HepG2 (cell line): Measurements from ENCODE around the gene ZFP36L2. TPM values are rescaled to one million over a fixed set of nuclear protein-coding genes. Genes with fewer than 3 reads are reported as not detected.
A peak's percentile ranks its signal among the peaks of the same experiment; 100 is the strongest.

Experiments
- ATAC-seq: fragments of 200-7000 bp; cut with Tn5 transposase; 3 replicates; pipeline ENCODE4 v1.9.1; 2020; ENCODE audit warnings: mild to moderate bottlenecking, moderate library complexity
- BruUV-seq: library from RNA; stranded (reverse); fragments of 400-500 nt; replicated peaks from 2 replicates; lab custom pipeline; 2021; lab: Mats Ljungman, UMichigan
- CTCF ChIA-PET: fragments of 300-600 bp; formaldehyde crosslinking; extraction: SDS; loops from one replicate; lab custom pipeline; 2021; ENCODE audit warnings: low total read pairs, inconsistent platforms, low intra/inter-chr PET ratio; lab: Yijun Ruan, JAX
- POLR2A ChIA-PET: fragments of 350-600 bp; sonication (Branson Sonifier 250); formaldehyde crosslinking; loops from one replicate; lab custom pipeline; 2020; ENCODE audit warnings: antibody characterized with exemption, inconsistent platforms; lab: Yijun Ruan, JAX
- DNase-seq: peaks from one replicate; pipeline ENCODE4 v3.0.0-alpha.2; 2015; ENCODE audit warnings: low spot score
- FAIRE-seq: peaks from 3 replicates; lab custom pipeline; 2011; peaks lifted over from hg19 to GRCh38; lab: Jason Lieb, UNC
- H2AFZ ChIP-seq: one replicate; pipeline ENCODE4 v1.6.1; 2011; ENCODE audit warnings: low read length, inconsistent platforms
- H3K27ac ChIP-seq: fragments of 300-600 bp; 3 replicates; pipeline ENCODE4 v1.8.0; 2011; ENCODE audit warnings: mixed run types, mild to moderate bottlenecking, mixed read lengths, low read length, inconsistent platforms; ENCODE audit not compliant: insufficient read depth; ENCODE audit errors: extremely low read length
- H3K27me3 ChIP-seq, 2 experiments: fragments of 200-600 bp in 1 of 2; 2 replicates in 1 of 2; 3 replicates in 1 of 2; pipeline versions ENCODE4 v1.6.0 to v1.8.0; 2011; ENCODE audit warnings: low read length in 2 of 2, mild to moderate bottlenecking in 2 of 2, moderate library complexity in 2 of 2, inconsistent platforms in 1 of 2; ENCODE audit not compliant: insufficient read depth in 2 of 2, control insufficient read depth in 1 of 2
- H3K36me3 ChIP-seq, 2 experiments: fragments of 200-600 bp in 1 of 2; replicated peaks in 1 of 2; 2 replicates in 1 of 2; 3 replicates in 1 of 2; pipeline versions ENCODE4 v1.5.1 to v1.8.0; 2011; ENCODE audit warnings: low read length in 2 of 2, inconsistent platforms in 1 of 2; ENCODE audit not compliant: insufficient read depth in 2 of 2, control insufficient read depth in 1 of 2
- H3K4me1 ChIP-seq: 2 replicates; pipeline ENCODE4 v1.5.1; 2012; ENCODE audit warnings: low read length, inconsistent platforms; ENCODE audit not compliant: insufficient read depth
- H3K4me2 ChIP-seq: 2 replicates; pipeline ENCODE4 v1.6.0; 2011; ENCODE audit warnings: low read depth, low read length, inconsistent platforms
- H3K4me3 ChIP-seq, 3 experiments: fragments of 200-600 bp in 1 of 3; sonication (generic), shearing (Covaris generic) in 1 of 3; replicated peaks in 1 of 3; 2 replicates each; pipeline ENCODE4 v1.5.1; 2011 to 2016; ENCODE audit warnings: low read length in 3 of 3, inconsistent platforms in 2 of 3, low read depth in 2 of 3, mild to moderate bottlenecking in 2 of 3, control low read depth in 1 of 3, mixed read lengths in 1 of 3; ENCODE audit not compliant: insufficient read depth in 1 of 3
- H3K79me2 ChIP-seq: one replicate; pipeline ENCODE4 v1.6.1; 2011; ENCODE audit warnings: low read length, inconsistent platforms; ENCODE audit not compliant: insufficient read depth
- H3K9ac ChIP-seq: 2 replicates; pipeline ENCODE4 v1.6.0; 2011; ENCODE audit warnings: mild to moderate bottlenecking, low read depth, low read length, inconsistent platforms; ENCODE audit not compliant: insufficient read depth
- H3K9me3 ChIP-seq: 2 replicates; pipeline ENCODE4 v1.5.1; 2012; ENCODE audit warnings: mild to moderate bottlenecking, low read length
- H4K20me1 ChIP-seq: 2 replicates; pipeline ENCODE4 v1.6.0; 2011; ENCODE audit warnings: inconsistent platforms, mild to moderate bottlenecking, low read length, moderate library complexity; ENCODE audit not compliant: insufficient read depth
- CEBPG ChIP-seq: IDR thresholded peaks from 2 replicates; pipeline ENCODE4 v1.6.1; 2016
- KDM1A ChIP-seq: IDR thresholded peaks from 2 replicates; pipeline ENCODE4 v1.6.1; 2016; ENCODE audit warnings: missing compliant biosample characterization
- MTA3 ChIP-seq: sonication (generic); formaldehyde crosslinking; IDR thresholded peaks from 2 replicates; pipeline ENCODE4 v1.4.0; 2020; ENCODE audit warnings: missing genetic modification reagents
- RBM39 ChIP-seq: fragments of 200-400 bp; formaldehyde crosslinking; IDR thresholded peaks from one replicate; pipeline ENCODE4 v1.6.1; 2018; ENCODE audit warnings: antibody characterized with exemption, mild to moderate bottlenecking, low read depth, low read length; ENCODE audit not compliant: poor library complexity, severe bottlenecking
- SNAPC5 ChIP-seq: sonication (generic); formaldehyde crosslinking; IDR thresholded peaks from 2 replicates; pipeline ENCODE4 v1.8.1; 2023; ENCODE audit warnings: mild to moderate bottlenecking, missing genetic modification reagents, borderline replicate concordance
- ZNF207 ChIP-seq: fragments of 450-650 bp; IDR thresholded peaks from 2 replicates; pipeline ENCODE4 v1.6.1; 2016; ENCODE audit warnings: antibody characterized with exemption, borderline replicate concordance
- ZNF256 ChIP-seq: sonication (generic); formaldehyde crosslinking; conservative IDR thresholded peaks from 2 replicates; pipeline ENCODE4 v1.4.0; 2020; ENCODE audit warnings: missing genetic modification reagents
- ZNF333 ChIP-seq: sonication (generic); formaldehyde crosslinking; IDR thresholded peaks from 2 replicates; pipeline ENCODE4 v1.4.0; 2020; ENCODE audit warnings: mild to moderate bottlenecking, missing genetic modification reagents, borderline replicate concordance
- ZNF607 ChIP-seq: sonication (generic); formaldehyde crosslinking; IDR thresholded peaks from 2 replicates; pipeline ENCODE4 v1.5.1; 2020; ENCODE audit warnings: missing genetic modification reagents, mild to moderate bottlenecking, borderline replicate concordance
- ZNF737 ChIP-seq: sonication (generic); formaldehyde crosslinking; IDR thresholded peaks from 2 replicates; pipeline ENCODE4 v1.5.0; 2020; ENCODE audit warnings: missing genetic modification reagents, mild to moderate bottlenecking, borderline replicate concordance
- ZNF75D ChIP-seq: sonication (generic); formaldehyde crosslinking; IDR thresholded peaks from 2 replicates; pipeline ENCODE4 v1.8.1; 2023; ENCODE audit warnings: missing genetic modification reagents, mild to moderate bottlenecking, borderline replicate concordance
- ZUFSP ChIP-seq: sonication (generic); formaldehyde crosslinking; IDR thresholded peaks from 2 replicates; pipeline ENCODE4 v1.9.0; 2021; ENCODE audit warnings: missing genetic modification reagents, mild to moderate bottlenecking, borderline replicate concordance
- WGBS: methylation state at CpG from one replicate; pipeline ENCODE4 v1.1.6; 2017; ENCODE audit warnings: low lambda C conversion rate; 5-methylcytosine and 5-hydroxymethylcytosine counted together
- in situ Hi-C: cut with HindIII; loops from 2 replicates; pipeline ENCODE4 v1.10.0; 2017; ENCODE audit warnings: low pct_unique_long_range_greater_than_20kb; ENCODE audit not compliant: extremely low pct_ligation_motif_present
- intact Hi-C: fragments of 100-400 bp; cut with micrococcal nuclease; formaldehyde crosslinking; loops from one replicate; pipeline ENCODE4 v1.10.0; 2022; ENCODE audit not compliant: unreplicated experiment
- polyA plus RNA-seq, 8 experiments: library from polyadenylated mRNA; depleted of rRNA in 3 of 8; stranded (reverse) in 7 of 8; unstranded in 1 of 8; fragments of >200 nt; fragmentation: Illumina TruSeq in 4 of 8; extraction: Trizol in 4 of 8; gene quantifications; 2 replicates each; pipeline versions ENCODE4 v1.2.1 to v1.2.3, GENCODE V29; 2011 to 2016; ENCODE audit warnings: low read depth in 4 of 8, missing spikeins in 1 of 8, mixed read lengths in 1 of 8; ENCODE audit not compliant: insufficient read depth in 1 of 8
- total RNA-seq, 5 experiments: library from RNA; depleted of rRNA; stranded (reverse); fragments of >200 nt; fragmentation: Illumina TruSeq; extraction: Trizol; gene quantifications; 2 replicates each; pipeline ENCODE4 v1.2.3, GENCODE V29; 2016; ENCODE audit warnings: low read depth in 1 of 5
- TF ChIP-seq, protein P1 (sequence below): sonication (generic); formaldehyde crosslinking; IDR thresholded peaks from 2 replicates; pipeline ENCODE4 v1.5.0; 2020; ENCODE audit warnings: missing genetic modification reagents
- TF ChIP-seq, protein P2 (sequence below): IDR thresholded peaks from 2 replicates; pipeline ENCODE4 v1.6.1; 2016; ENCODE audit warnings: missing compliant biosample characterization, missing genetic modification reagents, borderline replicate concordance

Gene ZFP36L2
- total and polyA plus RNA-seq, 2 of the 13 experiments (the other 11 are each of a cell fraction or from before 2014, with no cell fraction given) = 11.2 to 21.8 TPM

GRCh38 chr2:43224131-43224570 is 2.3 kb downstream of the ZFP36L2 start (continued):
- TF ChIP-seq, protein P1, sequence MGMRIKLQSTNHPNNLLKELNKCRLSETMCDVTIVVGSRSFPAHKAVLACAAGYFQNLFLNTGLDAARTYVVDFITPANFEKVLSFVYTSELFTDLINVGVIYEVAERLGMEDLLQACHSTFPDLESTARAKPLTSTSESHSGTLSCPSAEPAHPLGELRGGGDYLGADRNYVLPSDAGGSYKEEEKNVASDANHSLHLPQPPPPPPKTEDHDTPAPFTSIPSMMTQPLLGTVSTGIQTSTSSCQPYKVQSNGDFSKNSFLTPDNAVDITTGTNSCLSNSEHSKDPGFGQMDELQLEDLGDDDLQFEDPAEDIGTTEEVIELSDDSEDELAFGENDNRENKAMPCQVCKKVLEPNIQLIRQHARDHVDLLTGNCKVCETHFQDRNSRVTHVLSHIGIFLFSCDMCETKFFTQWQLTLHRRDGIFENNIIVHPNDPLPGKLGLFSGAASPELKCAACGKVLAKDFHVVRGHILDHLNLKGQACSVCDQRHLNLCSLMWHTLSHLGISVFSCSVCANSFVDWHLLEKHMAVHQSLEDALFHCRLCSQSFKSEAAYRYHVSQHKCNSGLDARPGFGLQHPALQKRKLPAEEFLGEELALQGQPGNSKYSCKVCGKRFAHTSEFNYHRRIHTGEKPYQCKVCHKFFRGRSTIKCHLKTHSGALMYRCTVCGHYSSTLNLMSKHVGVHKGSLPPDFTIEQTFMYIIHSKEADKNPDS = no peak
- no peak for TF ChIP-seq ZNF333 (CRISPR knock-in tag)
- TF ChIP-seq, protein P2, sequence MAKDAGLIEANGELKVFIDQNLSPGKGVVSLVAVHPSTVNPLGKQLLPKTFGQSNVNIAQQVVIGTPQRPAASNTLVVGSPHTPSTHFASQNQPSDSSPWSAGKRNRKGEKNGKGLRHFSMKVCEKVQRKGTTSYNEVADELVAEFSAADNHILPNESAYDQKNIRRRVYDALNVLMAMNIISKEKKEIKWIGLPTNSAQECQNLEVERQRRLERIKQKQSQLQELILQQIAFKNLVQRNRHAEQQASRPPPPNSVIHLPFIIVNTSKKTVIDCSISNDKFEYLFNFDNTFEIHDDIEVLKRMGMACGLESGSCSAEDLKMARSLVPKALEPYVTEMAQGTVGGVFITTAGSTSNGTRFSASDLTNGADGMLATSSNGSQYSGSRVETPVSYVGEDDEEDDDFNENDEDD (CRISPR knock-in tag) = 0 out of 2 replicates have a peak, but pooled peaks have one; percentile 39
- TF ChIP-seq ZNF207 = no peak
- no peak for TF ChIP-seq ZNF607 (CRISPR knock-in tag)

DNA sequence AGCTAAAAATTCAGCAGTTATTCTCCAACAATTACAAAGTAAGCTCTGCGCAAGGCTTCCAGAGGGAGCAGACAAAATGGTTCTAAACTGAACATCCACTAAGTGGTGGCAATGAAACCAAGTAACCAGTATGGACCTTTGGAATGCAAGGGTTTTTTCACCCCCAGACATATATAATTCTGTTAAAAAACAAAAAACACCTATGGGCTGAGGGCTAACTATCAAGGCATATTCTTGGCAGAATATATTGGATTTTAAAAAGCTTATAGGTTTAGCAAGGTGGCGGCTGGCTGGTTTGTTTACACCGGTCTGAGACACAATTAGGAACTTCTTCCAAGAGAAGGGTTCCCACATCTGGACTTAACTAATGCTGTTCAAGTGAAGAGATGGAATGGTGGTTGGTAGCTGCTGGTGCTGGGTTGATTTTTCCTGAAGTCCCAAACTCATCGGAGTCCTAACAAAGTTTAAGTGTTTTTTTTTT is 2.8 kb downstream of the ZFP36L2 start:
- no TSS peak for BruUV-seq
- intact Hi-C loops (loop anchor here (1.0 to 2.0 kb wide), 2 partner anchors 31 to 61 kb away; no protein-coding TSS in a partner anchor), in situ Hi-C loops (loop anchor here (10.0 kb wide), 1 partner anchor 59 kb away; no protein-coding TSS in a partner anchor)
- WGBS = 21% methylated on average over 4 of the region's 4 CpGs
- H3K9me3 ChIP-seq = no peaks in the 10 kb centered on the region
- H3K79me2 ChIP-seq = peaks cover 58% of the 10 kb centered on the region
- no peak for DNase-seq
- CTCF ChIA-PET = interaction anchor here (1.0 to 1.7 kb wide), 3 partner anchors 61 to 277 kb away, joined by 3 to 5 read pairs (median 4); no protein-coding TSS in a partner anchor
- H3K4me2 ChIP-seq = peak overlapping the region; percentile 99
- POLR2A ChIA-PET = interaction anchor here (0.7 to 13.7 kb wide), 14 partner anchors 16 to 372 kb away, joined by 3 to 324 read pairs (median 13); partner anchors contain the start of gene THADA
- FAIRE-seq = no peak
- H3K27ac ChIP-seq = peak overlapping the region; percentile 89
- no peak overlapping the region for H2AFZ ChIP-seq
- peak overlapping the region; percentile 80 for H3K9ac ChIP-seq
- H3K27me3 ChIP-seq = no peaks in the 10 kb centered on the region; a peak in 1 of 5 replicates
- H3K4me3 ChIP-seq = peak overlapping the region; percentile 80 to 97 (median 89)
- peaks cover 50% of the 10 kb centered on the region for H3K4me1 ChIP-seq
- peaks cover 3 to 10% of the 10 kb centered on the region in 2 experiments; a peak in 4 of 5 replicates for H3K36me3 ChIP-seq
- peaks cover 39% of the 10 kb centered on the region for H4K20me1 ChIP-seq
- no peak for ATAC-seq
- TF ChIP-seq CEBPG (CRISPR knock-in tag) = no peak
- no peak for TF ChIP-seq ZNF256
- TF ChIP-seq ZNF737 (CRISPR knock-in tag) = no peak
- no peak for TF ChIP-seq ZNF75D
- no peak for TF ChIP-seq ZUFSP (CRISPR knock-in tag)
- no peak for TF ChIP-seq MTA3 (CRISPR knock-in tag)
- no peak for TF ChIP-seq KDM1A (CRISPR knock-in tag)
- no peak for TF ChIP-seq SNAPC5 (CRISPR knock-in tag)
- no peak for TF ChIP-seq RBM39
